ENCODE results near the gene UBAP1.

UBAP1 gene

GRCh38 chr9:34190996-34191892 is 12.4 kb downstream of the UBAP1 start (continued):
- no peak for TF ChIP-seq BCL6B (tag by site-specific recombination; IDR thresholded peaks at IDR 0.05)
- no peak for TF ChIP-seq ZNF585B (tag by site-specific recombination; IDR thresholded peaks at IDR 0.05)
- no peak for TF ChIP-seq YY2 (tag by site-specific recombination; IDR thresholded peaks at IDR 0.05)
- TF ChIP-seq PRDM6 (tag by site-specific recombination; IDR thresholded peaks at IDR 0.05) = 0 out of 2 replicates have a peak, but pooled peaks have one; percentile 27
- TF ChIP-seq EGR2 (tag by site-specific recombination; IDR thresholded peaks at IDR 0.05; ENCODE audit: low read depth) = no peak
- TF ChIP-seq FEZF1 (tag by site-specific recombination; IDR thresholded peaks at IDR 0.05) = peak; percentile 89
- peak; percentile 87 for TF ChIP-seq GLIS1 (tag by site-specific recombination; IDR thresholded peaks at IDR 0.05)
- TF ChIP-seq ZNF654 (tag by site-specific recombination; IDR thresholded peaks at IDR 0.05; ENCODE audit: low read depth) = no peak
- no peak for TF ChIP-seq GLIS2 (tag by site-specific recombination; IDR thresholded peaks at IDR 0.05)
- no peak for TF ChIP-seq ZBTB44 (tag by site-specific recombination; IDR thresholded peaks at IDR 0.05)
- TF ChIP-seq ZNF280C (tag by site-specific recombination; IDR thresholded peaks at IDR 0.05) = no peak
- TF ChIP-seq GFI1B (tag by site-specific recombination; IDR thresholded peaks at IDR 0.05) = peak; percentile 81
- peak; percentile 34; the same call in 1 of the 2 replicates for TF ChIP-seq PRDM4 (tag by site-specific recombination; IDR thresholded peaks at IDR 0.05)
- no peak for TF ChIP-seq ZBTB20 (tag by site-specific recombination; IDR thresholded peaks at IDR 0.05)
- no peak for TF ChIP-seq ZNF140 (tag by site-specific recombination; IDR thresholded peaks at IDR 0.05)
- no peak for TF ChIP-seq BCL11B (tag by site-specific recombination; IDR thresholded peaks at IDR 0.05; ENCODE audit: low read depth)
- no peak for TF ChIP-seq HOXD13 (CRISPR knock-in tag; IDR thresholded peaks at IDR 0.05; ENCODE audit: borderline replicate concordance)
- TF ChIP-seq ZNF423 (tag by site-specific recombination; IDR thresholded peaks at IDR 0.05) = no peak
- no peak for TF ChIP-seq ZNF18 (tag by site-specific recombination; IDR thresholded peaks at IDR 0.05)

All from HEK293 (cell line).